ENCODE measurements around the gene GTF2H3. TPM values are rescaled to one million over a fixed set of nuclear protein-coding genes. Genes with fewer than 3 reads are reported as not detected.
"Not testable (repeated sequence)": the region's sequence is repeated elsewhere in the genome, so short reads cannot be mapped to it uniquely, and the experiment has no call there.

GTF2H3 gene
- total RNA-seq, 2 donors from 2014 or later = 22.1 to 27.3 TPM

- intact Hi-C loops (cut with DNase I) = no loop called here
- no peak for DNase-seq
- Histone ChIP-seq H3K27me3 (no peaks in the 10 kb centered on the region), H3K4me1 (no peaks in the 10 kb centered on the region), H3K36me3 (peaks cover 10% of the 10 kb centered on the region), H3K9ac (ENCODE audit: low read depth in 2 of 2, low read length in 2 of 2) (no peak overlapping the region), H3K9me3 (no peaks in the 10 kb centered on the region), H3K4me3 (no peak overlapping the region), H3K27ac (no peak overlapping the region)
- TF ChIP-seq, protein P1, sequence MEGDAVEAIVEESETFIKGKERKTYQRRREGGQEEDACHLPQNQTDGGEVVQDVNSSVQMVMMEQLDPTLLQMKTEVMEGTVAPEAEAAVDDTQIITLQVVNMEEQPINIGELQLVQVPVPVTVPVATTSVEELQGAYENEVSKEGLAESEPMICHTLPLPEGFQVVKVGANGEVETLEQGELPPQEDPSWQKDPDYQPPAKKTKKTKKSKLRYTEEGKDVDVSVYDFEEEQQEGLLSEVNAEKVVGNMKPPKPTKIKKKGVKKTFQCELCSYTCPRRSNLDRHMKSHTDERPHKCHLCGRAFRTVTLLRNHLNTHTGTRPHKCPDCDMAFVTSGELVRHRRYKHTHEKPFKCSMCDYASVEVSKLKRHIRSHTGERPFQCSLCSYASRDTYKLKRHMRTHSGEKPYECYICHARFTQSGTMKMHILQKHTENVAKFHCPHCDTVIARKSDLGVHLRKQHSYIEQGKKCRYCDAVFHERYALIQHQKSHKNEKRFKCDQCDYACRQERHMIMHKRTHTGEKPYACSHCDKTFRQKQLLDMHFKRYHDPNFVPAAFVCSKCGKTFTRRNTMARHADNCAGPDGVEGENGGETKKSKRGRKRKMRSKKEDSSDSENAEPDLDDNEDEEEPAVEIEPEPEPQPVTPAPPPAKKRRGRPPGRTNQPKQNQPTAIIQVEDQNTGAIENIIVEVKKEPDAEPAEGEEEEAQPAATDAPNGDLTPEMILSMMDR (IDR thresholded peaks at IDR 0.05) = no peak
Observed at GRCh38 chr12:123599310-123599709, 34.3 kb upstream of the GTF2H3 start.

DNA sequence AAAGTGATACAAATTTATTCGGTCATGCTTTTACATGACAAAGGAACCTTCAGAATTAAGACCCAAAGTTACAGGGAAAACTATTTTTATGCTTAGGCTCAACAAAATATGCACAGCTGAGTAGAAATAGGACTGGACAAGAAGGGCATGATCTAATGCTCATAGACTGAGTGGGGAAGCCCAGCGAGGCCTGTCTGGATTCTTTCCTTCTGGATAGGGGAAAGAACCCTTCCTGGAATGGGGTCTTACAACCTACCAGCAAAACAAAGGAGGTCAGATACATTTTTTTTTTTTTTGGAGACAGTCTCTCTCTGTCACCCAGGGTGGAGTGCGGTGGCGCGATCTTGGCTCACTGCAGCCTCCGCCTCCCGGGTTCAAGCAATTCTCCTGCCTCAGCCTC is 33.9 kb upstream of the GTF2H3 start:
- intact Hi-C loops (cut with DNase I) = no loop called here
- H3K36me3 ChIP-seq = peaks cover 10% of the 10 kb centered on the region
- no peak overlapping the region for H3K27ac ChIP-seq
- H3K27me3 ChIP-seq = no peaks in the 10 kb centered on the region
- no peak for DNase-seq
- no peaks in the 10 kb centered on the region for H3K4me1 ChIP-seq
- no peak overlapping the region for H3K9ac ChIP-seq (ENCODE audit: low read depth in 2 of 2, low read length in 2 of 2)
- no peak overlapping the region for H3K4me3 ChIP-seq
- TF ChIP-seq, protein P1 (IDR thresholded peaks at IDR 0.05) = no peak
- H3K9me3 ChIP-seq = no peaks in the 10 kb centered on the region

DNA sequence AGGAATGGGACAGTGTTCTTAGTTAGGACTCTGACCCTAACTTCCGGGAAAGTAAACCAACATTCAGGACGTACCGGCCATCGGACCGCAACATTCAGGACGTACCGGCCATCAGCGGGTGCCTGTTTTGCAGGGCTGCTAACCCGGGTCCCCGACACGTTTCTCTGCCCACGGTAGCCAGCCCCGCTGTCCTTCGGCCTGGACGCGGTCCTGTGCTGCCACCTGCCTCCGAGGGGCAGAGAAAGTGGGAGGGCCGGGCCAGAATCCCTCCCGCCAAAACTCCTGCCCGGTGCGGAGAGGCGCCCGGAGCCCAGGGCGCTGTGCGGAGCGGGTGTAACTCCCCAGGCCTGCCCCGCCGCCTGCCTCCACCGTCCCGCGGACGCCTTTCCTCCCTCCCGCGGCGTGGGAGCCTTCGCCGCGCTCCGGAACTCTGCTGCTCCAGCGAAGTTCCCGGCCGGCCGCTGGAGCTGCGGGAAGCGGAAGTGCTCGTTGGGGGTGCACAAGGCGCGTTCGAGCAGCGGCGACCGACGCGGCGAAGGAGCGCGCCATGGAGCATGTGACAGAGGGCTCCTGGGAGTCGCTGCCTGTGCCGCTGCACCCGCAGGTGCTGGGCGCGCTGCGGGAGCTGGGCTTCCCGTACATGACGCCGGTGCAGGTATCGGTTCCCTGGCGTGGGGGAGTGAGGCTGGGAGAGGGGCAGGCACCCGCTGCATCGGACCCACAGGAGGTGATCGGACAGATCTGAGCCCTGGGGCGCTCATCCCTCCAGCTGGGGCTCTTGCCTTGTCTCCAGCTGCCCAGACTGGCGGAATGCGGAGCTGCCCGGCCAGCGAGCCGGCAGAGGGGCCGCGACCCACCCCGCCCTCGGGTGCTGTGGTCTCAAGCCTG is 31.8 kb upstream of the GTF2H3 start, which contains the start of gene DDX55:
DDX55 (plus strand) TSS at position 498 of the 888 bp plus-strand sequence; CDS start at position 548, 50 bp downstream.
- H3K27me3 ChIP-seq = no peaks in the 10 kb centered on the region
- TF ChIP-seq, protein P1 (IDR thresholded peaks at IDR 0.05) = peak; percentile 17
- H3K9ac ChIP-seq (ENCODE audit: low read depth in 2 of 2, low read length in 2 of 2) = peak within 1 kb of the TSS; percentile 87 to 92
- H3K9me3 ChIP-seq = no peaks in the 10 kb centered on the region
- peak within 1 kb of the TSS; percentile 77 for H3K4me3 ChIP-seq
- peak within 1 kb of the TSS; percentile 70 for H3K27ac ChIP-seq
- peaks cover 5% of the 10 kb centered on the region for H3K36me3 ChIP-seq
- H3K4me1 ChIP-seq = no peaks in the 10 kb centered on the region
- DNase-seq = peak; percentile 83
- intact Hi-C loops (cut with DNase I) = no loop called here

DNA sequence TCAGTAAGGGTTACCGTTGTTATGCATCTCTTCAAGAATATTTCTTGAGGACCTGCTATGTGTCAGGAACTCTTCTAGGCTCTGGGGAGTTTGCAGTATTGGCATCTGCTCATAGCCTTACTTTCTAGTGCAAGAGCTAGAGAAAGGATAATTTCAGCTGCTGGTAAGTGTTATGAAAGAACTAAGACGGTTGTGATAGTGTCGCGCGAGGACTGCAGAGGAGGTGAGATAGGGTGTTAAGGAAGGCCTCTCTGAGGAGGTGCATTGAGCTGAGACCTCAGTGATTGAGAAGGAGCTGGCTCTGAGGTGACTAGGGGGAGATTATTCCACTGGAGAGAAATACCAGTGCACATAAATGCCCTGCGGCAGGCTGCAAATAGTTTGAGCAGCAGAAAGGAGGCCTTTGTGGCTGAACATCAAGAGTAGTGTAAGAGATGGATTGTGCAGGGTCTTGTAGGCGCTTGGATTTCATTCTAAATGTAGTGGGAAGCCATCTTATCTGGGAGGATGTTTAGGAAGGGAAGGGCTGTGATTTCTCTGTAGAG is 30.9 kb upstream of the GTF2H3 start:
- no peak for DNase-seq
- H3K36me3 ChIP-seq = peaks cover 1% of the 10 kb centered on the region

DNA sequence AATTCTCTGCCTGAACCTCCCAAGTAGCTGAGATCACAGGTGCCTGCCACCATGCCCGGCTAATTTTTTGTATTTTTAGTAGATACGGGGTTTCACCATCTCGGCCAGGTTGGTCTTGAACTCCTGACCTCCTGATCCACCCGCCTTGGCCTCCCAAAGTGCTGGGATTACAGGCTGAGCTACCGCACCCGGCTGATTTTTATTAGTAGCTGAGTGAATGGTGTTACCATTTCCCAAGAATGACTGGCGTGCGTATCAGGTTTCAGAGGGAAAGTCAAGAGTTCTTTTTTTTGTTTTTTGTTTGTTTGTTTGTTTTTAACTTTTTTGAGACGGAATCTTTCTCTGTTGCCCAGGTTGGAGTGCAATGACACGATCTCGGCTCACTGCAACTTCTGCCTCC is 30.1 kb upstream of the GTF2H3 start:
- intact Hi-C loops (cut with DNase I); H3K36me3 ChIP-seq; H3K27me3 ChIP-seq: not testable (repeated sequence)

More for the DNA sequence above, 30.9 kb upstream of the GTF2H3 start:
- Histone ChIP-seq H3K4me3 (peak overlapping the region; percentile 77), H3K9ac (ENCODE audit: low read depth in 2 of 2, low read length in 2 of 2) (peak overlapping the region; percentile 87 to 92), H3K27ac (no peak overlapping the region), H3K27me3 (no peaks in the 10 kb centered on the region), H3K9me3 (no peaks in the 10 kb centered on the region), H3K4me1 (no peaks in the 10 kb centered on the region)
- TF ChIP-seq, protein P1 (IDR thresholded peaks at IDR 0.05) = no peak
- intact Hi-C loops (cut with DNase I) = no loop called here

GRCh38 chr12:123607756-123608155 is 25.9 kb upstream of the GTF2H3 start:
- H3K36me3 ChIP-seq = peaks cover 13% of the 10 kb centered on the region
- no peak for DNase-seq
- no peak overlapping the region for H3K27ac ChIP-seq
- H3K9me3 ChIP-seq = no peaks in the 10 kb centered on the region
- intact Hi-C loops (cut with DNase I) = no loop called here
- H3K4me3 ChIP-seq = no peak overlapping the region
- no peaks in the 10 kb centered on the region for H3K4me1 ChIP-seq
- no peak overlapping the region for H3K9ac ChIP-seq (ENCODE audit: low read depth in 2 of 2, low read length in 2 of 2)
- TF ChIP-seq, protein P1 (IDR thresholded peaks at IDR 0.05) = no peak
- no peaks in the 10 kb centered on the region for H3K27me3 ChIP-seq

More for the DNA sequence above, 30.1 kb upstream of the GTF2H3 start:
- not testable (repeated sequence) for H3K27ac ChIP-seq; DNase-seq; H3K4me3 ChIP-seq; H3K9me3 ChIP-seq; H3K9ac ChIP-seq (ENCODE audit: low read depth in 2 of 2, low read length in 2 of 2); H3K4me1 ChIP-seq

All from colonic mucosa (tissue), 4 donors.